Caco-2 (cell line): ENCODE data around the gene SNAPC2. TPM values are rescaled to one million over a fixed set of nuclear protein-coding genes. Genes with fewer than 3 reads are reported as not detected.

Source experiments
- BruUV-seq: library from RNA; stranded (reverse); fragments of 400-500 nt; replicated peaks from 2 replicates; lab custom pipeline; 2021; lab: Mats Ljungman, UMichigan
- CTCF ChIA-PET: fragments of 300-600 bp; sonication (Branson Sonifier 250); formaldehyde crosslinking; loops from one replicate; lab custom pipeline; 2022; ENCODE audit warnings: antibody characterized with exemption; lab: Charles Lee
- POLR2A ChIA-PET: fragments of 300-600 bp; sonication (Branson Sonifier 250); formaldehyde crosslinking; loops from one replicate; lab custom pipeline; 2022; ENCODE audit warnings: antibody characterized with exemption; lab: Charles Lee
- DNase-seq, 2 experiments: peaks; one replicate each; pipeline versions ENCODE4 v3.0.0 to v3.0.0-alpha.2; 2020 to 2022
- H3K27me3 ChIP-seq: replicated peaks from 2 replicates; pipeline ENCODE4 v1.6.0; 2011; ENCODE audit warnings: low read length; ENCODE audit not compliant: control insufficient read depth, insufficient read depth
- H3K36me3 ChIP-seq: 2 replicates; pipeline ENCODE4 v1.5.1; 2011; ENCODE audit warnings: low read length; ENCODE audit not compliant: control insufficient read depth, insufficient read depth
- H3K4me1 ChIP-seq: fragments of 250-450 bp; sonication (Bioruptor Pico); 2 replicates; pipeline ENCODE4 v1.5.1; 2020; ENCODE audit warnings: mild to moderate bottlenecking
- H3K4me3 ChIP-seq: 2 replicates; pipeline ENCODE4 v1.5.1; 2011; ENCODE audit warnings: low read depth, mild to moderate bottlenecking, control low read depth, low read length
- H3K9me3 ChIP-seq: fragments of 250-450 bp; sonication (Bioruptor Pico); 2 replicates; pipeline ENCODE4 v1.5.1; 2020; ENCODE audit warnings: mild to moderate bottlenecking, moderate library complexity
- H3K27ac Mint-ChIP-seq: one replicate; pipeline ENCODE4 v1.8.0; 2022; ENCODE audit warnings: mixed read lengths; ENCODE audit not compliant: unreplicated experiment
- H3K27me3 Mint-ChIP-seq: one replicate; pipeline ENCODE4 v1.8.0; 2022; ENCODE audit warnings: mixed read lengths; ENCODE audit not compliant: insufficient read depth, unreplicated experiment
- H3K36me3 Mint-ChIP-seq: one replicate; pipeline ENCODE4 v1.8.0; 2022; ENCODE audit warnings: mild to moderate bottlenecking, mixed read lengths; ENCODE audit not compliant: insufficient read depth, unreplicated experiment
- H3K4me1 Mint-ChIP-seq: one replicate; pipeline ENCODE4 v1.8.0; 2022; ENCODE audit warnings: low read depth, mixed read lengths; ENCODE audit not compliant: unreplicated experiment
- H3K4me3 Mint-ChIP-seq: one replicate; pipeline ENCODE4 v1.8.0; 2022; ENCODE audit warnings: mild to moderate bottlenecking, moderate library complexity, mixed read lengths; ENCODE audit not compliant: unreplicated experiment
- H3K9me3 Mint-ChIP-seq: one replicate; pipeline ENCODE4 v1.8.0; 2022; ENCODE audit warnings: mixed read lengths; ENCODE audit not compliant: unreplicated experiment
- intact Hi-C: fragments of 100-400 bp; cut with micrococcal nuclease; formaldehyde crosslinking; loops from one replicate; pipeline ENCODE4 v1.10.0; 2022; ENCODE audit not compliant: unreplicated experiment
- total RNA-seq: library from RNA; stranded (reverse); gene quantifications from 2 replicates; pipeline ENCODE4 v1.2.3, GENCODE V29; 2022
- TF ChIP-seq, protein P1 (sequence below), 2 experiments: fragments of 200-600 bp in 1 of 2; IDR thresholded peaks; 1 replicate in 1 of 2; 2 replicates in 1 of 2; pipeline versions ENCODE4 v1.5.1 to v1.8.0; 2011 to 2022; ENCODE audit warnings: antibody characterized with exemption in 1 of 2, control low read depth in 1 of 2, inconsistent platforms in 1 of 2, low read depth in 1 of 2, low read length in 1 of 2, mild to moderate bottlenecking in 1 of 2, moderate library complexity in 1 of 2; ENCODE audit not compliant: insufficient read depth in 1 of 2, severe bottlenecking in 1 of 2, unreplicated experiment in 1 of 2

The SNAPC2 gene
- total RNA-seq, 1 experiment from 2014 or later, result 10.4 TPM

DNA sequence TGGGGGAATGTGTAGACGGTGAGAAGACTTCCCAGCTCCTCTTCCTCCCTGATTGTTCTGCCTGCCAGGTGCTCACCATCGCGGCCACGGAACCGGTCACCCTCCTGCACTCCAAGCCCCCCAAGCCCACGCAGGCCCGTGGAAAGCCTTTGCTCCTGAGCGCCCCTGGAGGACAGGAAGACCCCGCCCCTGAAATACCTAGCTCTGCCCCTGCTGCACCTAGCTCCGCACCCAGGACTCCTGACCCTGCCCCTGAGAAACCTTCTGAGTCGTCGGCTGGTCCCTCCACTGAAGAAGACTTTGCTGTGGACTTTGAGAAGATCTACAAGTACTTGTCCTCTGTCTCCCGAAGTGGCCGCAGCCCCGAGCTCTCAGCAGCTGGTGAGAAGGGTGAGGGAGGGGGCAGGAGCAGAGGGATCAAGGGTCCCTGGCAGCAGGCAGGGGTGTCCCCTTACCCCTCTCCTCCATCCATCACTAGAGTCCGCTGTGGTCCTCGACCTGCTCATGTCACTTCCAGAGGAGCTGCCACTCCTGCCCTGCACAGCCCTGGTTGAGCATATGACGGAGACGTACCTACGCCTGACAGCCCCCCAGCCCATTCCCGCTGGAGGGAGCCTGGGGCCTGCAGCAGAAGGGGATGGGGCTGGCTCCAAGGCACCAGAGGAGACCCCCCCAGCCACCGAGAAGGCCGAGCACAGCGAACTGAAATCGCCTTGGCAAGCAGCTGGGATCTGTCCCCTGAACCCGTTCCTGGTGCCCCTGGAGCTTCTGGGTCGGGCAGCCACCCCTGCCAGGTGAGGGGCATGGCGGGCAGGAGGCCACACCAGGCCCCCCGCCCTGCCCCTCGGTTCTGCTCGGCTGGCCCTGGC, 2.1 kb downstream of the SNAPC2 start:
- peak overlapping the region; percentile 24 for H3K4me3 Mint-ChIP-seq
- Histone ChIP-seq H3K4me3 (no peak overlapping the region), H3K36me3 (no peaks in the 10 kb centered on the region), H3K27me3 (no peaks in the 10 kb centered on the region), H3K4me1 (peaks cover 23% of the 10 kb centered on the region), H3K9me3 (no peaks in the 10 kb centered on the region)
- POLR2A ChIA-PET, result interaction anchor here (1.0 kb wide), 1 partner anchor 19 kb away, joined by 3 read pairs; no protein-coding TSS in a partner anchor
- no peaks in the 10 kb centered on the region for H3K9me3 Mint-ChIP-seq
- BruUV-seq, result TSS peak; percentile 35
- H3K4me1 Mint-ChIP-seq, result peaks cover 7% of the 10 kb centered on the region
- no peaks in the 10 kb centered on the region for H3K27me3 Mint-ChIP-seq
- intact Hi-C loops, result no loop called here
- H3K27ac Mint-ChIP-seq, result no peak overlapping the region
- DNase-seq, result no peak
- CTCF ChIA-PET, result interaction anchor here (3.6 kb wide), 1 partner anchor 69 kb away, joined by 21 read pairs; no protein-coding TSS in a partner anchor
- peaks cover 41% of the 10 kb centered on the region for H3K36me3 Mint-ChIP-seq
- TF ChIP-seq, protein P1, sequence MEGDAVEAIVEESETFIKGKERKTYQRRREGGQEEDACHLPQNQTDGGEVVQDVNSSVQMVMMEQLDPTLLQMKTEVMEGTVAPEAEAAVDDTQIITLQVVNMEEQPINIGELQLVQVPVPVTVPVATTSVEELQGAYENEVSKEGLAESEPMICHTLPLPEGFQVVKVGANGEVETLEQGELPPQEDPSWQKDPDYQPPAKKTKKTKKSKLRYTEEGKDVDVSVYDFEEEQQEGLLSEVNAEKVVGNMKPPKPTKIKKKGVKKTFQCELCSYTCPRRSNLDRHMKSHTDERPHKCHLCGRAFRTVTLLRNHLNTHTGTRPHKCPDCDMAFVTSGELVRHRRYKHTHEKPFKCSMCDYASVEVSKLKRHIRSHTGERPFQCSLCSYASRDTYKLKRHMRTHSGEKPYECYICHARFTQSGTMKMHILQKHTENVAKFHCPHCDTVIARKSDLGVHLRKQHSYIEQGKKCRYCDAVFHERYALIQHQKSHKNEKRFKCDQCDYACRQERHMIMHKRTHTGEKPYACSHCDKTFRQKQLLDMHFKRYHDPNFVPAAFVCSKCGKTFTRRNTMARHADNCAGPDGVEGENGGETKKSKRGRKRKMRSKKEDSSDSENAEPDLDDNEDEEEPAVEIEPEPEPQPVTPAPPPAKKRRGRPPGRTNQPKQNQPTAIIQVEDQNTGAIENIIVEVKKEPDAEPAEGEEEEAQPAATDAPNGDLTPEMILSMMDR (IDR thresholded peaks at IDR 0.05; ENCODE audit: insufficient read depth in 1 of 2, low read depth in 1 of 2, low read length in 1 of 2, severe bottlenecking in 1 of 2, unreplicated experiment in 1 of 2), result no peak

DNA sequence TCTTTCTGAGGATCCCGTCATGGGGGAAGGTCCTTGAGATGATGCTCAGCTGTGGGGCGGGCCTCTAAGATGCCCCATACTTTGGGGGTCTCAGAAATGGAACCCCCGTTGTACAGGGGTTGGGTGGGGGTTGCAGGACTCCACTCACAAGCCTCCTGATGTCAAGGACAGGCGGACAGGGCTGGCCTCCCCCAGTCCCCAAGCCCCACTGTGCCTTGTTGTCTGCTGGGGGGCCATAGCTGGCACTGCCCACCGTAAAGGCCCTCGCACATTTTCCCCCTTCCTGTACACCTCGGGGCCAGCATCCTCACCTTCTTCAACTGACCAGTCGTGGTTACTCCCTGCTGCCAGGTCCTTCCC, 2.7 kb downstream of the SNAPC2 start:
- Histone ChIP-seq H3K4me3 (no peak overlapping the region), H3K36me3 (no peaks in the 10 kb centered on the region), H3K4me1 (peaks cover 23% of the 10 kb centered on the region), H3K9me3 (no peaks in the 10 kb centered on the region), H3K27me3 (no peaks in the 10 kb centered on the region)
- Mint-ChIP-seq H3K27ac (no peak overlapping the region), H3K27me3 (no peaks in the 10 kb centered on the region), H3K4me3 (no peak overlapping the region), H3K9me3 (no peaks in the 10 kb centered on the region), H3K36me3 (peaks cover 47% of the 10 kb centered on the region), H3K4me1 (peaks cover 7% of the 10 kb centered on the region)
- no TSS peak for BruUV-seq
- intact Hi-C loops, result no loop called here
- ChIA-PET CTCF (interaction anchor here (3.6 kb wide), 1 partner anchor 70 kb away, joined by 21 read pairs; no protein-coding TSS in a partner anchor), POLR2A (no interaction called here)
- TF ChIP-seq, protein P1 (IDR thresholded peaks at IDR 0.05; ENCODE audit: insufficient read depth in 1 of 2, low read depth in 1 of 2, low read length in 1 of 2, severe bottlenecking in 1 of 2, unreplicated experiment in 1 of 2), result no peak
- DNase-seq, result no peak

DNA sequence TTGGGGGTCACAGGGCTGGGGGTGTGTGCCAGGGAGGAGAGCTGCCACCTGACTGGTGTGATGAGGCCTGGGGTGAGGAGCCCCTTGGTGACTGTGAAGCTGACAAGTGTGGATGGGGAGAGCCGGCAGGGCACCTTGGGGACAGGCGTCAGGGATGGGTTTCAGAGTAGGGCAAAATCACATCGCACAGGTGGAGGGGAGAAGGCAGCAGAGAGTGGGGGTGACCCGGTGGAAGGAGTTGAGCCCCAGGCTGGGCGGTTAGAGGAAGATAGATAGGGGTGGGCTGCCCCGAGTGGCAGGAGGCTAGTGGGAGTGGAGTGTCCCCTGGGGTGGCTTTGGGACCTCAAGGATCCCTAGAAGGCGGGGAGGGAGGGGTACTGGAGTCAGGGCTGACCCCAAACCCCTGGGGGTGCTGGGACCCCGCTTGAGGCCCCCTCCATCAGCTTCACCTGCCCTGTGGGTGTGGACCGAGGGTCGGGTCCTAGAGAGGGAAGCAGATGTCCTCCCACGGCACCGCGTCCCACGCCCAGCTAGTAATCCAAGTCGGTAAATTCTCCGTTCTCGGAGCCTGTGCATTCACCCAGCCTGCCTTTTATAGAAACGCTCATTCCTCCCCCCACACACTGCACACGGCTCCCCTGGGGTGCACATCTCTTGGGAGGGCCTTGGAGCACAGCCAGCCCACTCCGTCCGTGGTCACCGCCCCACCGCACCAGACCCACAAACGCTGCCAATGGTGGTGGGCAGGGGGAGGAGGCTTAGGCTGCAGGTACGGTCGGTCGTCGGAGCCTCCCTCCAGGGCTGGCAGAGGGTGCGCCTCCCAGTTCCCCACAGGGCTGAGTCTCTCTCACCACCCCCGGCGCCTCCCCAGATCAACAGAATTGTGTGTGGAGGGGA, 3.4 kb downstream of the SNAPC2 start:
- no peaks in the 10 kb centered on the region for H3K9me3 Mint-ChIP-seq
- no peaks in the 10 kb centered on the region for H3K27me3 Mint-ChIP-seq
- Histone ChIP-seq H3K4me1 (peaks cover 21% of the 10 kb centered on the region), H3K4me3 (no peak overlapping the region), H3K36me3 (no peaks in the 10 kb centered on the region), H3K9me3 (no peaks in the 10 kb centered on the region), H3K27me3 (no peaks in the 10 kb centered on the region)
- H3K4me1 Mint-ChIP-seq, result peaks cover 9% of the 10 kb centered on the region
- H3K36me3 Mint-ChIP-seq, result peaks cover 54% of the 10 kb centered on the region
- H3K4me3 Mint-ChIP-seq, result no peak overlapping the region
- no peak overlapping the region for H3K27ac Mint-ChIP-seq
- TF ChIP-seq, protein P1 (IDR thresholded peaks at IDR 0.05; ENCODE audit: insufficient read depth in 1 of 2, low read depth in 1 of 2, low read length in 1 of 2, severe bottlenecking in 1 of 2, unreplicated experiment in 1 of 2), result no peak
- intact Hi-C loops, result no loop called here
- DNase-seq, result no peak
- no TSS peak for BruUV-seq
- POLR2A ChIA-PET, result interaction anchor here (0.6 kb wide), 1 partner anchor 54 kb away, joined by 4 read pairs; no protein-coding TSS in a partner anchor
- CTCF ChIA-PET, result no interaction called here
